ENCODE data around the gene STK31.

STK31 gene, protein sequence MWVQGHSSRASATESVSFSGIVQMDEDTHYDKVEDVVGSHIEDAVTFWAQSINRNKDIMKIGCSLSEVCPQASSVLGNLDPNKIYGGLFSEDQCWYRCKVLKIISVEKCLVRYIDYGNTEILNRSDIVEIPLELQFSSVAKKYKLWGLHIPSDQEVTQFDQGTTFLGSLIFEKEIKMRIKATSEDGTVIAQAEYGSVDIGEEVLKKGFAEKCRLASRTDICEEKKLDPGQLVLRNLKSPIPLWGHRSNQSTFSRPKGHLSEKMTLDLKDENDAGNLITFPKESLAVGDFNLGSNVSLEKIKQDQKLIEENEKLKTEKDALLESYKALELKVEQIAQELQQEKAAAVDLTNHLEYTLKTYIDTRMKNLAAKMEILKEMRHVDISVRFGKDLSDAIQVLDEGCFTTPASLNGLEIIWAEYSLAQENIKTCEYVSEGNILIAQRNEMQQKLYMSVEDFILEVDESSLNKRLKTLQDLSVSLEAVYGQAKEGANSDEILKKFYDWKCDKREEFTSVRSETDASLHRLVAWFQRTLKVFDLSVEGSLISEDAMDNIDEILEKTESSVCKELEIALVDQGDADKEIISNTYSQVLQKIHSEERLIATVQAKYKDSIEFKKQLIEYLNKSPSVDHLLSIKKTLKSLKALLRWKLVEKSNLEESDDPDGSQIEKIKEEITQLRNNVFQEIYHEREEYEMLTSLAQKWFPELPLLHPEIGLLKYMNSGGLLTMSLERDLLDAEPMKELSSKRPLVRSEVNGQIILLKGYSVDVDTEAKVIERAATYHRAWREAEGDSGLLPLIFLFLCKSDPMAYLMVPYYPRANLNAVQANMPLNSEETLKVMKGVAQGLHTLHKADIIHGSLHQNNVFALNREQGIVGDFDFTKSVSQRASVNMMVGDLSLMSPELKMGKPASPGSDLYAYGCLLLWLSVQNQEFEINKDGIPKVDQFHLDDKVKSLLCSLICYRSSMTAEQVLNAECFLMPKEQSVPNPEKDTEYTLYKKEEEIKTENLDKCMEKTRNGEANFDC

DNA sequence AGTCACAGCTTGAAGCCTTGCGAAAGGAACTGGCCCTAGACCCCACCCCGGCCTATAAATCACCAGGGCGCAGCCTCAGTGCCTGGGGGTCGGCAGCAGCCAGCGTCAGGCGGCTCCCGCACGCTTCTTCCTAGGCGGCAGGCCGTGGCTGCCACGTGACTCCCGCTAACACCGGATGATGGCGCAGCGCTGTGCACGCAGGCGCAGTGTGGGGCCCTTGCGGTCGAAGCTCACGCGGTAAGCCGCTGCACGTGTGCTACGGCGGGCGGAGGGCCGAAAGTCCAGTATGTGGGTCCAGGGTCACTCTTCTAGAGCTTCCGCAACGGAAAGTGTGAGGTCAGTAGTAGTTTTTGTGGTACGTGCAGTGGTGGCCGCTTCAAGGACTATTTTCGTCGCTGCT is at the start of gene STK31:
STK31 (plus strand) TSS at position 220 of the 400 bp plus-strand sequence; CDS start at position 287, 67 bp downstream.
- TF ChIP-seq ZBTB7A (IDR thresholded peaks at IDR 0.05; ENCODE audit: low read depth) (no peak), CREB1 (IDR thresholded peaks at IDR 0.05; ENCODE audit: low read depth) (no peak), YY1 (IDR thresholded peaks at IDR 0.05; ENCODE audit: low read depth) (no peak), EP300 (IDR thresholded peaks at IDR 0.05; ENCODE audit: borderline replicate concordance) (no peak), CEBPB (IDR thresholded peaks at IDR 0.05) (no peak), TEAD4 (IDR thresholded peaks at IDR 0.05) (no peak)
- TF ChIP-seq, protein P1, sequence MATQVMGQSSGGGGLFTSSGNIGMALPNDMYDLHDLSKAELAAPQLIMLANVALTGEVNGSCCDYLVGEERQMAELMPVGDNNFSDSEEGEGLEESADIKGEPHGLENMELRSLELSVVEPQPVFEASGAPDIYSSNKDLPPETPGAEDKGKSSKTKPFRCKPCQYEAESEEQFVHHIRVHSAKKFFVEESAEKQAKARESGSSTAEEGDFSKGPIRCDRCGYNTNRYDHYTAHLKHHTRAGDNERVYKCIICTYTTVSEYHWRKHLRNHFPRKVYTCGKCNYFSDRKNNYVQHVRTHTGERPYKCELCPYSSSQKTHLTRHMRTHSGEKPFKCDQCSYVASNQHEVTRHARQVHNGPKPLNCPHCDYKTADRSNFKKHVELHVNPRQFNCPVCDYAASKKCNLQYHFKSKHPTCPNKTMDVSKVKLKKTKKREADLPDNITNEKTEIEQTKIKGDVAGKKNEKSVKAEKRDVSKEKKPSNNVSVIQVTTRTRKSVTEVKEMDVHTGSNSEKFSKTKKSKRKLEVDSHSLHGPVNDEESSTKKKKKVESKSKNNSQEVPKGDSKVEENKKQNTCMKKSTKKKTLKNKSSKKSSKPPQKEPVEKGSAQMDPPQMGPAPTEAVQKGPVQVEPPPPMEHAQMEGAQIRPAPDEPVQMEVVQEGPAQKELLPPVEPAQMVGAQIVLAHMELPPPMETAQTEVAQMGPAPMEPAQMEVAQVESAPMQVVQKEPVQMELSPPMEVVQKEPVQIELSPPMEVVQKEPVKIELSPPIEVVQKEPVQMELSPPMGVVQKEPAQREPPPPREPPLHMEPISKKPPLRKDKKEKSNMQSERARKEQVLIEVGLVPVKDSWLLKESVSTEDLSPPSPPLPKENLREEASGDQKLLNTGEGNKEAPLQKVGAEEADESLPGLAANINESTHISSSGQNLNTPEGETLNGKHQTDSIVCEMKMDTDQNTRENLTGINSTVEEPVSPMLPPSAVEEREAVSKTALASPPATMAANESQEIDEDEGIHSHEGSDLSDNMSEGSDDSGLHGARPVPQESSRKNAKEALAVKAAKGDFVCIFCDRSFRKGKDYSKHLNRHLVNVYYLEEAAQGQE (IDR thresholded peaks at IDR 0.05; ENCODE audit: low read depth), result no peak
- TF ChIP-seq, protein P2, sequence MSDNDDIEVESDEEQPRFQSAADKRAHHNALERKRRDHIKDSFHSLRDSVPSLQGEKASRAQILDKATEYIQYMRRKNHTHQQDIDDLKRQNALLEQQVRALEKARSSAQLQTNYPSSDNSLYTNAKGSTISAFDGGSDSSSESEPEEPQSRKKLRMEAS (IDR thresholded peaks at IDR 0.05), result no peak

DNA sequence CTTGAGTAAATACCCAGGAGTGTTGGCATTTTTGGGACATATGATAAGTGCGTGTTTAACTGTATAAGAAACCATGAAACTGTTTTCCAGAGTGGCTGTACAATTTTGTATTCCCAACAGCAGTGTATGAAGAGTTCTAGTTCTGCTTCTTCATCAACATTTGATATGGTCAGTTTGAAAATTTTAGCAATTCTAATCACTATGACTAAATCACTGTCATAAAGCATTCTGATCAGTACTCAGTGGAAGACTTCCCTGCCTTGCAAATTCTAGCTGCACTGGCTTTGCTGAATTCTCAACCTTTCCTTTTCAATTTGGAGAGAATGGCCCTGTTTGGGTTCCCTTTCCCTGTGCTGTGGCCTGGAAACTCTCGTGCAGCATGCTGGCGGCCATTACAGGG is 48.6 kb upstream of the STK31 start:
- TF ChIP-seq YY1 (IDR thresholded peaks at IDR 0.05; ENCODE audit: low read depth), result no peak
- TF ChIP-seq, protein P2 (IDR thresholded peaks at IDR 0.05), result no peak
- TF ChIP-seq EP300 (IDR thresholded peaks at IDR 0.05; ENCODE audit: borderline replicate concordance), result no peak
- TF ChIP-seq CEBPB (IDR thresholded peaks at IDR 0.05), result no peak
- TF ChIP-seq, protein P3, sequence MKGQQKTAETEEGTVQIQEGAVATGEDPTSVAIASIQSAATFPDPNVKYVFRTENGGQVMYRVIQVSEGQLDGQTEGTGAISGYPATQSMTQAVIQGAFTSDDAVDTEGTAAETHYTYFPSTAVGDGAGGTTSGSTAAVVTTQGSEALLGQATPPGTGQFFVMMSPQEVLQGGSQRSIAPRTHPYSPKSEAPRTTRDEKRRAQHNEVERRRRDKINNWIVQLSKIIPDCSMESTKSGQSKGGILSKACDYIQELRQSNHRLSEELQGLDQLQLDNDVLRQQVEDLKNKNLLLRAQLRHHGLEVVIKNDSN (IDR thresholded peaks at IDR 0.05), result no peak
- no peak for TF ChIP-seq EGR1 (IDR thresholded peaks at IDR 0.05)

DNA sequence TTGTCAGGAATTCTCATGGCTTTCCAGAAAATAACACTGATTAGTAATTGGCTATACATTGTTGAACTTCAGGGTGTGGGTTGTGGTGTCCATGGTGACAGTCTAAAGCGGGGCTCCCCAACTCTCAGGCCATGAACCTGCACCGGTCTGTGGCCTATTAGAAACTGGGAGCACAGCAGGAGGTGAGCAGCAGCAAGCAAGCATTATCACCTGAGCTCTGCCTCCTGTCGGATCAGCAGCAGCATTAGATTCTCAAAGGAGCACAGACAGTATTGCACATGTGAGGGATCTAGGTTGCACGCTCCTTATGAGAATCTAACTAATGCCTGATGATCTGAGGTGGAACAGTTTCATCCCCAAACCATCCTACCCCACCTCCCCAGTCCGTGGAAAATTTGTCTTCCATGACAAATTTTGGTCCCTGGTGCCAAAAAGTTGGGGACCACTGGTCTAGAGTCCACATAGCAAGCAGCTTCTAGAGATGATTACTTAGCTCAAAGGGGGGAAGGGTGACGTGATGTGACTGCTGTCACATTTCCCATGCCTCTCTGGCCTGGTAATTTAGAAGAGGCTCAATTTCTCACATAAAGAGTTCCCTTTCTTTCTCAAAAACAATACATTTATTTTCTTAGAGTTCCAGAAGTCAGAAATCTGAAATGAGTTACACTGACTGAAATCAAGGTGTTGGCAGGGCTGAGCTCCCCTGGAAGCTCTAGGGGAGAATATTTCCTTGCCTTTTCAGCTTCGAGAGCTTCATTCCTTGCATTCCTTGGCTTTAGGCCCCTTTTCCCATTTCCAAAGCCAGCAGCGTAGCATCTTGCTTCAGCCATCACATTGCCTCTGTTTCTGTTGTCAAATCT is 47.7 kb upstream of the STK31 start:
- TF ChIP-seq EP300 (IDR thresholded peaks at IDR 0.05; ENCODE audit: borderline replicate concordance) (peak; percentile 29; the same call in 1 of the 2 replicates), ZBTB7A (IDR thresholded peaks at IDR 0.05; ENCODE audit: low read depth) (no peak), YY1 (IDR thresholded peaks at IDR 0.05; ENCODE audit: low read depth) (no peak), RAD21 (IDR thresholded peaks at IDR 0.05; ENCODE audit: low read depth) (no peak), NFIC (IDR thresholded peaks at IDR 0.05) (peak; percentile 51), EGR1 (IDR thresholded peaks at IDR 0.05) (no peak), CREB1 (IDR thresholded peaks at IDR 0.05; ENCODE audit: low read depth) (no peak), TCF12 (IDR thresholded peaks at IDR 0.05; ENCODE audit: low read depth) (no peak), TEAD4 (IDR thresholded peaks at IDR 0.05) (peak; percentile 90), TAF1 (IDR thresholded peaks at IDR 0.05; ENCODE audit: low read depth) (no peak), CEBPB (IDR thresholded peaks at IDR 0.05) (no peak), FOXM1 (IDR thresholded peaks at IDR 0.05; ENCODE audit: borderline replicate concordance, low read depth) (no peak)
- TF ChIP-seq, protein P1 (IDR thresholded peaks at IDR 0.05; ENCODE audit: low read depth), result no peak
- TF ChIP-seq, protein P2 (IDR thresholded peaks at IDR 0.05), result no peak
- TF ChIP-seq, protein P3 (IDR thresholded peaks at IDR 0.05), result no peak

DNA sequence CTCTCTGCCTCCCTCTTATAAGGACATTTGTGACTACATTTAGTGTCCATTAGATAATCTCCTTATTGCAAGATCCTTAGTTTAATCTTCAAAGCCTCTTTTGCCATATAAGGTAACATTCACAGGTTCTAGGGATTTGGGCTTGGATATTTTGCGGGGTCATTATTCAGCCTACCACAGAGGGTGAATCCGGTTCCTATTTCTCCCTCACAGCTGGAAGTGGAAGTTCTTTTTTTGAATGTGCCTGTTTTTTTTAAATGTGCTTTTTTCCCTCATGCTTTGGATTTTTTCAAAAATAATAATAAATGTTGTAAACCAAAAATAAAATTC is 47.1 kb upstream of the STK31 start:
- TF ChIP-seq EP300 (IDR thresholded peaks at IDR 0.05; ENCODE audit: borderline replicate concordance) (peak; percentile 15; the same call in 1 of the 2 replicates), ZBTB7A (IDR thresholded peaks at IDR 0.05; ENCODE audit: low read depth) (no peak)

All from Ishikawa (cell line).